EL (cell line): Measurements from ENCODE around the gene TMEM161B.
"Not testable (repeated sequence)": the region's sequence is repeated elsewhere in the genome, so short reads cannot be mapped to it uniquely, and the experiment has no call there.

ENCODE experiments used
- DNase-seq: peaks from one replicate; pipeline ENCODE4 v3.0.0-alpha.2; 2016

Gene TMEM161B

GRCh38 chr5:88248743-88249540 lies 19.7 kb downstream of the TMEM161B start:
- no peak for DNase-seq

GRCh38 chr5:88248094-88248493 lies 20.6 kb downstream of the TMEM161B start:
- DNase-seq: no peak

- no peak for DNase-seq
Measured at GRCh38 chr5:88245893-88246244, 22.8 kb downstream of the TMEM161B start.

- no peak for DNase-seq
Measured at GRCh38 chr5:88245241-88245892, 23.3 kb downstream of the TMEM161B start.

- peak; percentile 8 for DNase-seq
Measured at GRCh38 chr5:88244686-88245085, 24.0 kb downstream of the TMEM161B start.

GRCh38 chr5:88243493-88243892 lies 25.2 kb downstream of the TMEM161B start:
- DNase-seq: not testable (repeated sequence)

- DNase-seq: no peak
Measured at GRCh38 chr5:88238732-88239131, 29.9 kb downstream of the TMEM161B start.

GRCh38 chr5:88236866-88237642 lies 31.6 kb downstream of the TMEM161B start:
- peak; percentile 67 for DNase-seq

- no peak for DNase-seq
Measured at GRCh38 chr5:88235828-88236227, 32.8 kb downstream of the TMEM161B start.

GRCh38 chr5:88235346-88235745 lies 33.3 kb downstream of the TMEM161B start:
- no peak for DNase-seq

- DNase-seq: no peak
Measured at GRCh38 chr5:88230546-88231066, 38.0 kb downstream of the TMEM161B start.

- no peak for DNase-seq
Measured at GRCh38 chr5:88226881-88227450, 41.7 kb downstream of the TMEM161B start.

- DNase-seq: no peak
Measured at GRCh38 chr5:88214655-88215054, 54.0 kb downstream of the TMEM161B start.

- DNase-seq: no peak
Measured at GRCh38 chr5:88207575-88207974, 61.1 kb downstream of the TMEM161B start.

- no peak for DNase-seq
Measured at GRCh38 chr5:88203981-88204750, 64.5 kb downstream of the TMEM161B start.

- no peak for DNase-seq
Measured at GRCh38 chr5:88195636-88196035, 73.0 kb downstream of the TMEM161B start.

- no peak for DNase-seq
Measured at GRCh38 chr5:88193896-88194295, 74.7 kb downstream of the TMEM161B start.

GRCh38 chr5:88190106-88190834 lies 78.4 kb downstream of the TMEM161B start:
- DNase-seq: no peak

GRCh38 chr5:88189484-88189883 lies 79.2 kb downstream of the TMEM161B start:
- not testable (repeated sequence) for DNase-seq

GRCh38 chr5:88188458-88189132 lies 80.0 kb downstream of the TMEM161B start:
- peak; percentile 4 for DNase-seq

- peak; percentile 2 for DNase-seq
Measured at GRCh38 chr5:88183255-88183654, 85.4 kb downstream of the TMEM161B start.
